GM23338 (cell line): ENCODE data around the gene TBL1XR1.

ENCODE experiments used
- EZH2 ChIP-seq: fragments of 200-600 bp; sonication (generic); IDR thresholded peaks from one replicate; pipeline ENCODE4 v1.8.0; 2017; ENCODE audit warnings: antibody characterized with exemption, mild to moderate bottlenecking, low read depth; ENCODE audit not compliant: unreplicated experiment
- EZH2phosphoT487 ChIP-seq: fragments of 200-600 bp; sonication (generic); IDR thresholded peaks from one replicate; pipeline ENCODE4 v1.8.1; 2018; ENCODE audit warnings: antibody characterized with exemption; ENCODE audit not compliant: unreplicated experiment
- JUNB ChIP-seq: IDR thresholded peaks from one replicate; pipeline ENCODE4 v1.6.1; 2016; ENCODE audit warnings: antibody characterized with exemption; ENCODE audit not compliant: unreplicated experiment
- NANOG ChIP-seq: IDR thresholded peaks from 2 replicates; pipeline ENCODE4 v1.6.1; 2016; ENCODE audit warnings: antibody characterized with exemption, borderline replicate concordance
- POLR2AphosphoS5 ChIP-seq: IDR thresholded peaks from 2 replicates; pipeline ENCODE4 v1.6.1; 2016; ENCODE audit warnings: antibody characterized with exemption, low read depth
- ZNF114 ChIP-seq: fragments of 250-450 bp; sonication (Bioruptor Pico); IDR thresholded peaks from 2 replicates; pipeline ENCODE4 v1.5.0; 2020; ENCODE audit warnings: mild to moderate bottlenecking, moderate library complexity
- TF ChIP-seq, protein P1 (sequence below), 2 experiments: fragments of 200-600 bp in 1 of 2; sonication (generic) in 1 of 2; conservative IDR thresholded peaks; 2 replicates each; pipeline versions ENCODE4 v1.5.1 to v1.6.1; 2016 to 2017; ENCODE audit warnings: antibody characterized with exemption in 2 of 2, low read depth in 2 of 2, mild to moderate bottlenecking in 2 of 2, moderate library complexity in 1 of 2
- TF ChIP-seq, protein P2 (sequence below): IDR thresholded peaks from one replicate; pipeline ENCODE4 v1.6.1; 2018; ENCODE audit warnings: antibody characterized with exemption; ENCODE audit not compliant: unreplicated experiment
- TF ChIP-seq, protein P3 (sequence below): IDR thresholded peaks from 2 replicates; pipeline ENCODE4 v1.6.1; 2016; ENCODE audit warnings: antibody characterized with exemption

DNA sequence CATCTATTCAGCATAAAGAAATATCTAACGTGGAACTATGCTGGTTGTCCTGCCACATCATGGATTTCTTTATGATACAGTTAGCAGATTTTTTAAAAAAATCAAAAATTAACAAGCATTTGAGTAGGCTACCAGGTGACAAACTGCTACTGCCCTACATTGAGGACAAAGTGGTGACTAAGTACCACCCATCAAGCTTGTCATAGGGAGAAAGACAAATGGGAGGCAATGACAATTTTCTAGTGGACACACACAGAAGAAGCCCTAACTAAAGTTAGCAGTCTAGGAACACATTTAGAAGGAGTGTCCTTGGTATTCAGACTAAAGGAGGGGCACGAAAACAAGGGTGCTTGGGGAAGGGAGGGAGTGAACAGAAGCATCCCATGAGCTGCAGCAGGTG, 131.2 kb downstream of the TBL1XR1 start:
- TF ChIP-seq, protein P1, sequence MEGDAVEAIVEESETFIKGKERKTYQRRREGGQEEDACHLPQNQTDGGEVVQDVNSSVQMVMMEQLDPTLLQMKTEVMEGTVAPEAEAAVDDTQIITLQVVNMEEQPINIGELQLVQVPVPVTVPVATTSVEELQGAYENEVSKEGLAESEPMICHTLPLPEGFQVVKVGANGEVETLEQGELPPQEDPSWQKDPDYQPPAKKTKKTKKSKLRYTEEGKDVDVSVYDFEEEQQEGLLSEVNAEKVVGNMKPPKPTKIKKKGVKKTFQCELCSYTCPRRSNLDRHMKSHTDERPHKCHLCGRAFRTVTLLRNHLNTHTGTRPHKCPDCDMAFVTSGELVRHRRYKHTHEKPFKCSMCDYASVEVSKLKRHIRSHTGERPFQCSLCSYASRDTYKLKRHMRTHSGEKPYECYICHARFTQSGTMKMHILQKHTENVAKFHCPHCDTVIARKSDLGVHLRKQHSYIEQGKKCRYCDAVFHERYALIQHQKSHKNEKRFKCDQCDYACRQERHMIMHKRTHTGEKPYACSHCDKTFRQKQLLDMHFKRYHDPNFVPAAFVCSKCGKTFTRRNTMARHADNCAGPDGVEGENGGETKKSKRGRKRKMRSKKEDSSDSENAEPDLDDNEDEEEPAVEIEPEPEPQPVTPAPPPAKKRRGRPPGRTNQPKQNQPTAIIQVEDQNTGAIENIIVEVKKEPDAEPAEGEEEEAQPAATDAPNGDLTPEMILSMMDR (conservative IDR thresholded peaks at IDR 0.05; ENCODE audit: low read depth in 2 of 2), result no peak
- TF ChIP-seq EZH2phosphoT487 (no peak), NANOG (no peak), POLR2AphosphoS5 (no peak), JUNB (no peak), EZH2 (no peak), ZNF114 (no peak)
- TF ChIP-seq, protein P2, sequence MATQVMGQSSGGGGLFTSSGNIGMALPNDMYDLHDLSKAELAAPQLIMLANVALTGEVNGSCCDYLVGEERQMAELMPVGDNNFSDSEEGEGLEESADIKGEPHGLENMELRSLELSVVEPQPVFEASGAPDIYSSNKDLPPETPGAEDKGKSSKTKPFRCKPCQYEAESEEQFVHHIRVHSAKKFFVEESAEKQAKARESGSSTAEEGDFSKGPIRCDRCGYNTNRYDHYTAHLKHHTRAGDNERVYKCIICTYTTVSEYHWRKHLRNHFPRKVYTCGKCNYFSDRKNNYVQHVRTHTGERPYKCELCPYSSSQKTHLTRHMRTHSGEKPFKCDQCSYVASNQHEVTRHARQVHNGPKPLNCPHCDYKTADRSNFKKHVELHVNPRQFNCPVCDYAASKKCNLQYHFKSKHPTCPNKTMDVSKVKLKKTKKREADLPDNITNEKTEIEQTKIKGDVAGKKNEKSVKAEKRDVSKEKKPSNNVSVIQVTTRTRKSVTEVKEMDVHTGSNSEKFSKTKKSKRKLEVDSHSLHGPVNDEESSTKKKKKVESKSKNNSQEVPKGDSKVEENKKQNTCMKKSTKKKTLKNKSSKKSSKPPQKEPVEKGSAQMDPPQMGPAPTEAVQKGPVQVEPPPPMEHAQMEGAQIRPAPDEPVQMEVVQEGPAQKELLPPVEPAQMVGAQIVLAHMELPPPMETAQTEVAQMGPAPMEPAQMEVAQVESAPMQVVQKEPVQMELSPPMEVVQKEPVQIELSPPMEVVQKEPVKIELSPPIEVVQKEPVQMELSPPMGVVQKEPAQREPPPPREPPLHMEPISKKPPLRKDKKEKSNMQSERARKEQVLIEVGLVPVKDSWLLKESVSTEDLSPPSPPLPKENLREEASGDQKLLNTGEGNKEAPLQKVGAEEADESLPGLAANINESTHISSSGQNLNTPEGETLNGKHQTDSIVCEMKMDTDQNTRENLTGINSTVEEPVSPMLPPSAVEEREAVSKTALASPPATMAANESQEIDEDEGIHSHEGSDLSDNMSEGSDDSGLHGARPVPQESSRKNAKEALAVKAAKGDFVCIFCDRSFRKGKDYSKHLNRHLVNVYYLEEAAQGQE, result no peak
- TF ChIP-seq, protein P3, sequence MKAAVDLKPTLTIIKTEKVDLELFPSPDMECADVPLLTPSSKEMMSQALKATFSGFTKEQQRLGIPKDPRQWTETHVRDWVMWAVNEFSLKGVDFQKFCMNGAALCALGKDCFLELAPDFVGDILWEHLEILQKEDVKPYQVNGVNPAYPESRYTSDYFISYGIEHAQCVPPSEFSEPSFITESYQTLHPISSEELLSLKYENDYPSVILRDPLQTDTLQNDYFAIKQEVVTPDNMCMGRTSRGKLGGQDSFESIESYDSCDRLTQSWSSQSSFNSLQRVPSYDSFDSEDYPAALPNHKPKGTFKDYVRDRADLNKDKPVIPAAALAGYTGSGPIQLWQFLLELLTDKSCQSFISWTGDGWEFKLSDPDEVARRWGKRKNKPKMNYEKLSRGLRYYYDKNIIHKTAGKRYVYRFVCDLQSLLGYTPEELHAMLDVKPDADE, result no peak
